ENCODE data around the gene FOXP1.

DNA sequence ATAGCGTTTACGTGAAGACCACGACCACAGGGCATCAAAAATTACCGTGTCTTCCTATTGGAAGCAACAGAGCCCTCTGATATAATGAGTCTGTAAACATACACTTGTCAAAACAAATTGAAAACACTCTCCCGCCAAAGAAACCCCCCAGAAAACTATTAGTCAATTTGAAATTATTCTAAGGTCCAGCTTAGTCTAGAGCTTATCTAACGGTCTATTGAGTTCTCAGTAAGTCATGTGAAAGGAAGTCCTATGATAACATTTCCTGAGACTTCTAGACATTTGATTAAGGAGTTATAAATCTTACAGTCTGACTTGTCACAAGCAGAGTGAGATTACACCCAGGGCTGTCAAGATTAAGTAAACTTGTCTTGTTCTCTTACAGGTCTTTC lies 356.3 kb downstream of the FOXP1 start:
- TF ChIP-seq POLR2A (IDR thresholded peaks at IDR 0.05) (no peak), POLR2AphosphoS5 (IDR thresholded peaks at IDR 0.05; ENCODE audit: insufficient read depth in 1 of 2, low read depth in 1 of 2) (no peak)
- TF ChIP-seq, protein P1, sequence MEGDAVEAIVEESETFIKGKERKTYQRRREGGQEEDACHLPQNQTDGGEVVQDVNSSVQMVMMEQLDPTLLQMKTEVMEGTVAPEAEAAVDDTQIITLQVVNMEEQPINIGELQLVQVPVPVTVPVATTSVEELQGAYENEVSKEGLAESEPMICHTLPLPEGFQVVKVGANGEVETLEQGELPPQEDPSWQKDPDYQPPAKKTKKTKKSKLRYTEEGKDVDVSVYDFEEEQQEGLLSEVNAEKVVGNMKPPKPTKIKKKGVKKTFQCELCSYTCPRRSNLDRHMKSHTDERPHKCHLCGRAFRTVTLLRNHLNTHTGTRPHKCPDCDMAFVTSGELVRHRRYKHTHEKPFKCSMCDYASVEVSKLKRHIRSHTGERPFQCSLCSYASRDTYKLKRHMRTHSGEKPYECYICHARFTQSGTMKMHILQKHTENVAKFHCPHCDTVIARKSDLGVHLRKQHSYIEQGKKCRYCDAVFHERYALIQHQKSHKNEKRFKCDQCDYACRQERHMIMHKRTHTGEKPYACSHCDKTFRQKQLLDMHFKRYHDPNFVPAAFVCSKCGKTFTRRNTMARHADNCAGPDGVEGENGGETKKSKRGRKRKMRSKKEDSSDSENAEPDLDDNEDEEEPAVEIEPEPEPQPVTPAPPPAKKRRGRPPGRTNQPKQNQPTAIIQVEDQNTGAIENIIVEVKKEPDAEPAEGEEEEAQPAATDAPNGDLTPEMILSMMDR (IDR thresholded peaks at IDR 0.05): no peak
